Activated T-cell treated with anti-CD3 and anti-CD28 coated beads, Interleukin-2, amount 50 U/mL, for 48 hours (primary cell): ENCODE results near the gene CACNB3.
"Not testable (repeated sequence)": the region's sequence is repeated elsewhere in the genome, so short reads cannot be mapped to it uniquely, and the experiment has no call there.

Experiments used
- DNase-seq, 2 experiments: peaks; one replicate each; pipeline ENCODE4 v3.0.0-alpha.2; 2020

CACNB3 gene

DNA sequence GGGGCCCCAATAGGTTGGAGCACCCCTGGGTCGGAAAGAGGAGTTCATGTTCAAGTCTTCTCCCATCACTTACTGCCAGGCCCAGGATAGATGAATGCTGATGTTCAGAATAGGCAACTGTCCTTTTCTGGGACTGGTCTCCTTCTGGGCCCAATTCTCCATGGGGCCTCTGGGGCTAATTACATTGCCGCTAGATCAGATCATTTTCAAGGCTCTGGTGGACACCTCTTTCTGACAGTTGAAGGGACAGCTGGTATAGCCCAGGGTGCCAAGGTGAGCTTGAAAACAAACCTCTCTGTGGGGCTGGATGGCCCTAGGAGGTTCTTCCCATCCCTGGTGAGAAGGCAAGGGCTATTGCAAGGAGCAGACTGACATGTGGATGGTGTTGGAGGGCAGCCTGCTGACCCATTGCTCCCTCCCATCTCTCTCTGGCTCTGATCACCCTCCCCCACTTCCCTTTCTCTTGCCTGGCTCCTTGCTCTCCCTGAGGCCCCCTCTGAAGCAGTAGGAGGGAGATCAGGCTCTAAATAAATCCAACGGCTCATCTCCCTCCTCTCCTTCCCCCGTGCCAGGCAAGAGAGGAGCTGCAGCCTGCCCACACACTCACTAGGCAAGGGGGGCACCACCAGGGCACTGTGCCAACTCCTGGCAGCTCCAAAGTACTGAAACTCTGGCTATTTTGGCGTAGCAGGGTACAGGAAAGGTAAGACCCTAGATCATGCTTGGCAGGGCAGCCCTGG, 1.9 kb downstream of the CACNB3 start:
- no peak for DNase-seq

- no peak for DNase-seq
These were observed 3.8 kb downstream of the CACNB3 start for GRCh38 chr12:48822139-48822538.

DNA sequence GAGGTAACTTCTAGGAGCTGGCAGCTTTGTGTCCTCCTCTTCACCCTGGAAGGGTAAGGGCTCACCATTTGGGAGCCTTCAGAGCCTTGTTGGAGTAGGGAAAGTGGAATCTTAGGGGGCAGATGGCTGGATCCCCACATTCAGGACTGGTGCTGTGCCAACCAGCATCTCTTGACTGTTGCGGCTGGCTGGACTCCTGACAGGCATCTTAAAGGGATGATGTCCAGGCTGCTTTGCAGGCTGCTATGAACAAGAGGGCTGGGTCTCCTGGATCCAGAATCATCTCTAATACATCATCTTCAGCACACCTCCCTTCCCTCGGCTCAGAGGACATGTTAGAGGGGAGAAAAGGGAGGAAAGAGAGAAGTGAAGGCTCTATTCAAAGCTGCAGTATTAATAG, 4.4 kb downstream of the CACNB3 start:
- no peak for DNase-seq

GRCh38 chr12:48823281-48823680, 5.0 kb downstream of the CACNB3 start:
- no peak for DNase-seq

DNA sequence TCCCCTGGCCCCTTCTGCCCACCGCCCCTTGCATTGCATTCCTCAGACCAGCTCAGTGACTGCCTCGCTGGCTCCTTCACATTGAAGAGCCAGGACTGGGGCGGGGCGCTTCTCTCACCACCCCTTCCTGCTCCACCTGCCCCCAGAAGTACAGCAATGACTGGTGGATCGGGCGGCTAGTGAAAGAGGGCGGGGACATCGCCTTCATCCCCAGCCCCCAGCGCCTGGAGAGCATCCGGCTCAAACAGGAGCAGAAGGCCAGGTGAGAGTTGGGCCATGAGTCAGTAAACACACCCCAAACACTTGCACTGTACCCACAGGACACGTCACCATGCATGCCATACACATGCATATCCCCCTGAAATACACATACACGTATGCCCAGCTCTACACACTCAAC, 5.8 kb downstream of the CACNB3 start:
- peak in 1 of 2 experiments; percentile 41 for DNase-seq

DNA sequence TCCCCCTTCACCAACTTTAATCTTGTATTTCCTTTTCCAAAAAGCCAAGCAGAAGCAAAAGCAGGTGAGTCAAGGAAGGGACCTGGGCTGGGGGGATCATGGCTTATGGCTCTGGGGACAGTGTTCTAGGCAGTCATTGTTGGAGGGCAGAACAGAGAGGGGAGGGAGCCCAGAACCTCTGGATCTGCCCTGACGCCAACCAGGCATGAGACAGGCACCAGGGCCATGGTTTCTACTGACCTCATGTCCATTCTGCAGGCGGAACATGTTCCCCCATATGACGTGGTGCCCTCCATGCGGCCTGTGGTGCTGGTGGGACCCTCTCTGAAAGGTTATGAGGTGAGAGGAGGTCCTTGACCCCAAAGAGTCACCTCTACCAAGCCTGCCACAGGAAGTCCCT, 6.6 kb downstream of the CACNB3 start:
- no peak for DNase-seq

DNA sequence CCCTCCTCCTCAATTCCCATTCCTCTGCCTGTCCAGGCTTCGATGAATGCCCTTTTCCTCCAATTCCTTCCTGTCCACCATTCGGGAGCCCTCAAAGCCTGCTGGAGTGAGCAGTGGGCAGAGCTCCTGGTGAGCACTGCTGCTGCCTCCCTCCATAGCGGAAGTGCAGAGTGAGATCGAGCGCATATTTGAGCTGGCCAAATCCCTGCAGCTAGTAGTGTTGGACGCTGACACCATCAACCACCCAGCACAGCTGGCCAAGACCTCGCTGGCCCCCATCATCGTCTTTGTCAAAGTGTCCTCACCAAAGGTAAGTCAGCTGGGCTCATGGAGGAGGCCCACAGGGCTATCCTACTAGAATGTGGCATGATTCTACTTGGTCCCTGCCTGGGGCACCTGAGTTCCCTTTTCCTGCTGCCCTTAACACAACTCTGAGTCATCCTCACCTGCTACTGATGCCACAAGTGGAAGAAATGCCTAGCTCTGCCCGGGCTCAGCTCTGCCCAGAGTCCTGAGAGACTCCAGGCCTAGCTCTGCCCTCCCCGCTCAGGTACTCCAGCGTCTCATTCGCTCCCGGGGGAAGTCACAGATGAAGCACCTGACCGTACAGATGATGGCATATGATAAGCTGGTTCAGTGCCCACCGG, 8.0 kb downstream of the CACNB3 start:
- no peak for DNase-seq

DNA sequence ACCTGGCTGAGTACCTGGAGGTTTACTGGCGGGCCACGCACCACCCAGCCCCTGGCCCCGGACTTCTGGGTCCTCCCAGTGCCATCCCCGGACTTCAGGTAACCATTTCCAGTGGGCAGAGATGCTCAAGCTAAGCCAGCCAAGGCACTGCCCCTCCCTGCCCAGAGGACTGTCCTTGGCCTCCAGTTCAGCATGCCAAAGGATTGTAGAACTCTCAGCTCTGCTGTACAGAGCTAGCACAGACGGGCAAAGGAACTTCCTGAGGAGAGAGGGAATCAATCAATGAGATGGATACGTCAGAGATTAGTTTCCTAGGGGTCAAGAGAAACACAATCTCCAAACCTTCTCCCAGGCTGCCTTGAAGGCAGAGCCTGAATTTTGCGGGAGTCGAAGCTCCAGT, 8.7 kb downstream of the CACNB3 start:
- no peak for DNase-seq

DNA sequence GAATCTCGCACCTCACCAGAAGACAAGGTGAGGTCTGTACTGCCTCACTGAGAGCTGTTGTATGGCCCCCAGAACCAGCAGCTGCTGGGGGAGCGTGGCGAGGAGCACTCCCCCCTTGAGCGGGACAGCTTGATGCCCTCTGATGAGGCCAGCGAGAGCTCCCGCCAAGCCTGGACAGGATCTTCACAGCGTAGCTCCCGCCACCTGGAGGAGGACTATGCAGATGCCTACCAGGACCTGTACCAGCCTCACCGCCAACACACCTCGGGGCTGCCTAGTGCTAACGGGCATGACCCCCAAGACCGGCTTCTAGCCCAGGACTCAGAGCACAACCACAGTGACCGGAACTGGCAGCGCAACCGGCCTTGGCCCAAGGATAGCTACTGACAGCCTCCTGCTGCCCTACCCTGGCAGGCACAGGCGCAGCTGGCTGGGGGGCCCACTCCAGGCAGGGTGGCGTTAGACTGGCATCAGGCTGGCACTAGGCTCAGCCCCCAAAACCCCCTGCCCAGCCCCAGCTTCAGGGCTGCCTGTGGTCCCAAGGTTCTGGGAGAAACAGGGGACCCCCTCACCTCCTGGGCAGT, 9.3 kb downstream of the CACNB3 start:
- DNase-seq, result no peak

GRCh38 chr12:48828293-48828692, 10.0 kb downstream of the CACNB3 start:
- DNase-seq, result no peak

GRCh38 chr12:48828841-48829575, 10.7 kb downstream of the CACNB3 start:
- no peak for DNase-seq

DNA sequence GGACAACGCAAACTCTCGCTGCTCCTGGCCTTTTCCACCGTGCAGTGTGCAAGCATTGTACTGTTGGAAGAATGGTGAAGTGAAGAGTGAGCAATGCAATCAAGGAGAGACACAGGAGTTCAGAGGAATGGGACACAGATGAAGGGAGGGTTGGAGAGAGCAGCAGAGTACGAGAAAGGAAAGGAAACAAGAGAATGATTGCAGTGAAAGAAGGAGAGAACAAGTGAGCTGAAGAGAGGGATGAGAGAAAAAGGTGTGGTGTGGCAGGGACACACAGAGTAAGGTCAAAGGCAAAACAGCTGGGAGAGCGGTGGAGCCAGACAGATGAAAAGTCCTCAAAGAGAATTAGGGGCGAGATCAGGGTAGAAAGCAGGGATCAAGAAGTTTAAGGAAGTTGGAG, 13.0 kb downstream of the CACNB3 start:
- no peak for DNase-seq

GRCh38 chr12:48832321-48833060, 14.2 kb downstream of the CACNB3 start:
- DNase-seq, result no peak

GRCh38 chr12:48838048-48838447, 19.8 kb downstream of the CACNB3 start:
- no peak for DNase-seq

- DNase-seq, result not testable (repeated sequence)
These were observed 23.7 kb downstream of the CACNB3 start for GRCh38 chr12:48842021-48842420.

DNA sequence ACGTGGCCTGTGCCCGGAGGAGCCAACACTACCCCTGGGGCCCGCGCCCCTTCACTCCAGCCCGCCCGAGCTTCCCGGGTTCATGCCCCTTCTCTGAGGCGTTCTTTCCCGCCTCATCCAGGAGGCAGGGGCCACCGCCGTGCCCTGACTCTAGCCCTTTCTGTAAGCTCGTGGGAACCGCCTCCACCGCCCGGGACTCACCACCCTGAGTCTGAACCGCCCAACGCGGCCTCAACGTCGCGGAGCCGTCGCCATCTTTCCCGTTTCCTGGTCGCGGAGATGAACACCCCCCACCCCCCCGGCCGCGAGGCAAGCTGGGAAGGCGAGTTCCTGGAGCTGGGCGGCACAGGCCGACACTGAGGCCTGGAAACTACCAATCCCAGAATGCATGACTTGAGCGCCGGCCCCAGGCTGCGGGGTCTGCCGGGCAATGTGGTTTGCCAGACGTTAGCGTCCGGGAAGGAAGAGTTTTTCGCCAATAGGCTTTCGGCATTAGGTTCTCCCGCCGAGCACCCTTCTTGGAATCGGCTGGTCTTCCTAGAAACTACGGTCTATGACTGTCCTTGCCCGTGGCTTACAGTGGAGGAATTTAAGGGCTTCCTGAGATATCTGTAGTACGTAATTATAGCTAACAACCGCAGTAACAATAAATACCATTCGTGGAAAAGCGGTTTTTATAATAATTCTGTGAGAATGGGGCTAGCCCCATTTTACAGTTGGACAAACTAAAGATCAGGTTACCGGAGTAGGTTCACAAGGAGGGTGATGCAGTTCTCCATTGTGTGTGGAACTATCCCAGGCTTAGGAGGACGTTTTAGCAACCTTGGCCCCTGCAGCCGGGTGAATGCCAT, 33.8 kb downstream of the CACNB3 start, which contains the start of gene DDX23:
Gene DDX23 (minus strand): TSS at position 281 of the 851 bp plus-strand sequence. CDS start 6,381 bp downstream, outside the sequence.
- peak; percentile 93 for DNase-seq

DNA sequence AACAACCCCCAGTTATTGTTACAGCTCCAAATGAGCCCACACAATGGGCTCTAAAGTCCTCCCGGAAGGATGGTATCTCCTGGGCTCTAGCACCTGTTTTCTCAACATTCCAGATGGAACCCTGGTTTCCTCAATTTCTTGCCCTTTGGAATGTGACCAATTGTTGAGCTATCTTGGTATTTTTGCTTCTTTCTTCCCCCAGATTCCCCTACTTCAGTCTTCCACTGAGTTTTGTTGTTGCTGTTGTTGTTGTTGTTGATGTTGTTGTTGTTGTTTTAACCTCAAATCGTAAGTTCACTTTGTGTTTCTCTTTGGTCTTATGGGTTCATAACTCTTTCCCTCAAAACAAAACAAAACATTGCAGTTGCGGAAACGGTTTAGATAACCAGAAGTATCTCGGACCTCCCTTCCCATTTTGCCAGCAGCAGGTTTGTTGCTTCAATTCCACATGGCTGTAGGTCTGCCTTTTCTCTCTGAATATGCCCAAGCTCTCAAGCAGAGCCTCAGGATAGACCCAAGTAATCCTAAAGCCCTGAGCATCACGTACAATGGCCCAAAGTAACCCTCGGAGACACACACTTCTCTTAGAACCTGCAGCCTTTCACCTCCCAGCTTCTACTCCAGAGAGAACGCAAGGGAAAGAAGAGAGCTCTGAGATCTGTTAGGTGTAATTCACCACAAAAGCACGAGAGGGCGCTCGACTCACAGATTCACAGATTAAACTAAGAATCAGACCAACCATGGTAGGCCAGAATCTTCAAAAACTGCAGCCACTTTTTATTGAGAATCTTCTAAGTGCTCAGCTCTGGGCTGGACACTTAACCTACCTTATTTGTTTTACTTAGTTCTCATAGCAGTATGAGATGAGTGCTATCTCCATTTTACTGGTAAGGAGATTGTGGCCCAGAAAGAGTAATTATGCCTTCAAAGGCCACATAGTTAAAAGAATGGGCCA, 34.7 kb downstream of the CACNB3 start:
- DNase-seq, result peak; percentile 92 to 93

DNA sequence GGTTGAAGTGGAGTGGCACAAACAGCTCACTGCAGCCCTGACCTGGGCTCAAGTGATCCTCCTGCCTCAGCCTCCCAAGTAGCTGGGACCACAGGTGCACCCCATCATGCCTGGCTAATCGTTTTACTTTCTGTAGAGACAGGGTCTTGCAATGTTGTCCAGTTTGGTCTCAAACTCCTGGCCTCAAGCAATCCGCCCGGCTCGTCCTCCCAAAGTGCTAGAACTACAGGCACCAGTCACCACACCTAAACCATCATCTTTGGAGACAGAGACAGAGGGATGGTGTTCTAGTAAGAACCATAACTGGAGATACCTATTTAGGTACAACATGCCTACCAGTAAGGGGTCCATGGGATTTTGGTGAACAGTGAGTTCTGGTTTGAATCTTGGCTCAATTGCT, 36.2 kb downstream of the CACNB3 start:
- no peak for DNase-seq

GRCh38 chr12:48854932-48855331, 36.6 kb downstream of the CACNB3 start:
- DNase-seq, result not testable (repeated sequence)

DNA sequence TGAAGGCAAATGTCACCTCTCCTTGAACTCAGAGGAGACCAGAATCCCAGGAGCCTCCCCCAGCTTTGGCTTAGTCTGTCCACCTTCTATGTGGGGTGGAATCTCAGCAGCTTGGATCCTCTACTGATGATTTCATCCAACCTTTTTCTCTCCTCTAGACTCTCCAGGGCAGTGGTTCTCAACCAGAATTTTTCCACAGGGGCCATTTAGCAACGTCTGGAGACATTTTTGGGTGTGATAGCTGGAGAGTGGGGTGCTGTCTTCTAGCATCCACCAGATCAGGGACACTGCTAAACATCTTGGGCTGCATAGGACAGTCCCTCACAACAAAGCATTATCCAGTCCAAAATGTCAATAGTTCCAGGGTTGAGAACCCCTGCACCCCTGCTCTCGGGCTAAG, 38.1 kb downstream of the CACNB3 start:
- DNase-seq, result no peak
